ENCODE results near the gene GCGR. TPM values are rescaled to one million over a fixed set of nuclear protein-coding genes. Genes with fewer than 3 reads are reported as not detected.

GCGR gene
- total RNA-seq, 1 donor from 2014 or later = not detected

- no peak for DNase-seq (ENCODE audit: extremely low spot score, unreplicated experiment)
- no peaks in the 10 kb centered on the region for H3K27me3 Mint-ChIP-seq (ENCODE audit: unreplicated experiment)
- H3K36me3 Mint-ChIP-seq (ENCODE audit: unreplicated experiment) = peaks cover 7% of the 10 kb centered on the region
- no peak overlapping the region for H3K27ac Mint-ChIP-seq (ENCODE audit: unreplicated experiment)
- H3K4me1 Mint-ChIP-seq (ENCODE audit: unreplicated experiment) = peaks cover 7% of the 10 kb centered on the region
- no peak for TF ChIP-seq CTCF (IDR thresholded peaks at IDR 0.05)
- H3K4me3 Mint-ChIP-seq (ENCODE audit: unreplicated experiment) = no peak overlapping the region
- H3K9me3 Mint-ChIP-seq (ENCODE audit: unreplicated experiment) = no peaks in the 10 kb centered on the region
Measured at GRCh38 chr17:81823820-81824550, 20.0 kb downstream of the GCGR start.

GRCh38 chr17:81824595-81824994 lies 20.6 kb downstream of the GCGR start:
- DNase-seq (ENCODE audit: extremely low spot score, unreplicated experiment) = no peak
- Mint-ChIP-seq H3K9me3 (ENCODE audit: unreplicated experiment) (no peaks in the 10 kb centered on the region), H3K27ac (ENCODE audit: unreplicated experiment) (no peak overlapping the region), H3K4me1 (ENCODE audit: unreplicated experiment) (peaks cover 11% of the 10 kb centered on the region), H3K27me3 (ENCODE audit: unreplicated experiment) (no peaks in the 10 kb centered on the region), H3K4me3 (ENCODE audit: unreplicated experiment) (no peak overlapping the region), H3K36me3 (ENCODE audit: unreplicated experiment) (peaks cover 7% of the 10 kb centered on the region)
- no peak for TF ChIP-seq CTCF (IDR thresholded peaks at IDR 0.05)

- Mint-ChIP-seq H3K36me3 (ENCODE audit: unreplicated experiment) (peaks cover 7% of the 10 kb centered on the region), H3K4me3 (ENCODE audit: unreplicated experiment) (no peak overlapping the region), H3K4me1 (ENCODE audit: unreplicated experiment) (peaks cover 15% of the 10 kb centered on the region), H3K27ac (ENCODE audit: unreplicated experiment) (no peak overlapping the region), H3K27me3 (ENCODE audit: unreplicated experiment) (no peaks in the 10 kb centered on the region), H3K9me3 (ENCODE audit: unreplicated experiment) (no peaks in the 10 kb centered on the region)
- TF ChIP-seq CTCF (IDR thresholded peaks at IDR 0.05) = no peak
- DNase-seq (ENCODE audit: extremely low spot score, unreplicated experiment) = no peak
Measured at GRCh38 chr17:81825841-81826466, 22.0 kb downstream of the GCGR start.

GRCh38 chr17:81828656-81829055 lies 24.7 kb downstream of the GCGR start:
- Mint-ChIP-seq H3K27ac (ENCODE audit: unreplicated experiment) (no peak overlapping the region), H3K36me3 (ENCODE audit: unreplicated experiment) (peaks cover 1% of the 10 kb centered on the region), H3K9me3 (ENCODE audit: unreplicated experiment) (no peaks in the 10 kb centered on the region), H3K4me3 (ENCODE audit: unreplicated experiment) (no peak overlapping the region), H3K4me1 (ENCODE audit: unreplicated experiment) (peaks cover 29% of the 10 kb centered on the region), H3K27me3 (ENCODE audit: unreplicated experiment) (no peaks in the 10 kb centered on the region)
- DNase-seq (ENCODE audit: extremely low spot score, unreplicated experiment) = no peak
- TF ChIP-seq CTCF (IDR thresholded peaks at IDR 0.05) = no peak

- H3K4me3 Mint-ChIP-seq (ENCODE audit: unreplicated experiment) = no peak overlapping the region
- H3K27me3 Mint-ChIP-seq (ENCODE audit: unreplicated experiment) = no peaks in the 10 kb centered on the region
- no peak for DNase-seq (ENCODE audit: extremely low spot score, unreplicated experiment)
- no peak overlapping the region for H3K27ac Mint-ChIP-seq (ENCODE audit: unreplicated experiment)
- H3K9me3 Mint-ChIP-seq (ENCODE audit: unreplicated experiment) = no peaks in the 10 kb centered on the region
- TF ChIP-seq CTCF (IDR thresholded peaks at IDR 0.05) = no peak
- H3K36me3 Mint-ChIP-seq (ENCODE audit: unreplicated experiment) = no peaks in the 10 kb centered on the region
- peaks cover 34% of the 10 kb centered on the region for H3K4me1 Mint-ChIP-seq (ENCODE audit: unreplicated experiment)
Measured at GRCh38 chr17:81829858-81830257, 25.9 kb downstream of the GCGR start.
